Measurements from ENCODE around the gene RPS4Y1.
"Not testable (repeated sequence)": the region's sequence is repeated elsewhere in the genome, so short reads cannot be mapped to it uniquely, and the experiment has no call there.

Gene RPS4Y1
- total RNA-seq, result 18.2 to 44.7 (median 34.2) reads per million in 17 experiments

GRCh38 chrY:2841471-2841893 is at the start of gene RPS4Y1:
RPS4Y1 (plus strand) TSS chrY:2841602; CDS start chrY:2841625, 23 bp downstream.
- DNase-seq, result peak; percentile 61 to 81 (median 74)

GRCh38 chrY:2796977-2797523 is 44.4 kb upstream of the RPS4Y1 start:
- no peak for DNase-seq

GRCh38 chrY:2797991-2798390 is 43.4 kb upstream of the RPS4Y1 start:
- DNase-seq, result no peak

GRCh38 chrY:2800246-2800645 is 41.2 kb upstream of the RPS4Y1 start:
- DNase-seq, result peak in 3 of 4 experiments; percentile 15 to 48 (median 25)

- not testable (repeated sequence) for DNase-seq
These were observed 24.1 kb upstream of the RPS4Y1 start for GRCh38 chrY:2817146-2817896.

- DNase-seq, result no peak
These were observed 16.9 kb upstream of the RPS4Y1 start for GRCh38 chrY:2824471-2824870.

GRCh38 chrY:2828497-2828896 is 12.9 kb upstream of the RPS4Y1 start:
- DNase-seq, result no peak

- DNase-seq, result no peak
These were observed 6.2 kb upstream of the RPS4Y1 start for GRCh38 chrY:2835230-2835629.

GRCh38 chrY:2837078-2837477 is 4.3 kb upstream of the RPS4Y1 start:
- DNase-seq, result no peak

- DNase-seq, result no peak
These were observed 3.5 kb upstream of the RPS4Y1 start for GRCh38 chrY:2837932-2838331.

GRCh38 chrY:2846791-2847190 is 5.4 kb downstream of the RPS4Y1 start:
- no peak for DNase-seq

- no peak for DNase-seq
These were observed 7.0 kb downstream of the RPS4Y1 start for GRCh38 chrY:2848384-2848783.

GRCh38 chrY:2849368-2849767 is 8.0 kb downstream of the RPS4Y1 start:
- DNase-seq, result no peak

GRCh38 chrY:2854145-2854774 is 12.9 kb downstream of the RPS4Y1 start:
- DNase-seq, result no peak

GRCh38 chrY:2857068-2857467 is 15.7 kb downstream of the RPS4Y1 start:
- no peak for DNase-seq

GRCh38 chrY:2857686-2858085 is 16.3 kb downstream of the RPS4Y1 start:
- peak in 3 of 4 experiments; percentile 1 to 24 (median 14) for DNase-seq

GRCh38 chrY:2859782-2860181 is 18.4 kb downstream of the RPS4Y1 start:
- DNase-seq, result no peak

- DNase-seq, result no peak
These were observed 19.1 kb downstream of the RPS4Y1 start for GRCh38 chrY:2860511-2860910.

GRCh38 chrY:2866581-2866980 is 25.2 kb downstream of the RPS4Y1 start:
- no peak for DNase-seq

GRCh38 chrY:2867469-2867868 is 26.1 kb downstream of the RPS4Y1 start:
- no peak for DNase-seq

- no peak for DNase-seq
These were observed 26.7 kb downstream of the RPS4Y1 start for GRCh38 chrY:2868035-2868607.

- DNase-seq, result not testable (repeated sequence)
These were observed 30.8 kb downstream of the RPS4Y1 start for GRCh38 chrY:2872234-2872633.

- no peak for DNase-seq
These were observed 32.8 kb downstream of the RPS4Y1 start for GRCh38 chrY:2874211-2874610.

Measured in suppressor macrophage (primary cell).